Measurements from ENCODE around the gene RARRES1.

The RARRES1 gene

GRCh38 chr3:158765518-158766205 is 33.4 kb upstream of the RARRES1 start:
- no peak for DNase-seq

GRCh38 chr3:158763421-158763820 is 31.2 kb upstream of the RARRES1 start:
- no peak for DNase-seq

GRCh38 chr3:158762701-158763100 is 30.4 kb upstream of the RARRES1 start:
- DNase-seq: no peak

- no peak for DNase-seq
Measured at GRCh38 chr3:158761350-158761749, 29.1 kb upstream of the RARRES1 start.

GRCh38 chr3:158755421-158755820 is 23.2 kb upstream of the RARRES1 start:
- DNase-seq: no peak

GRCh38 chr3:158753854-158754253 is 21.6 kb upstream of the RARRES1 start:
- peak in 3 of 4 experiments; percentile 44 to 46 (median 45) for DNase-seq

GRCh38 chr3:158751316-158751715 is 19.1 kb upstream of the RARRES1 start:
- DNase-seq: no peak

GRCh38 chr3:158750016-158750415 is 17.8 kb upstream of the RARRES1 start:
- DNase-seq: no peak

GRCh38 chr3:158749526-158749925 is 17.3 kb upstream of the RARRES1 start:
- no peak for DNase-seq

- peak; percentile 96 to 98 (median 97) for DNase-seq
Measured at GRCh38 chr3:158748237-158748828, 16.1 kb upstream of the RARRES1 start.

GRCh38 chr3:158747417-158747816 is 15.2 kb upstream of the RARRES1 start:
- DNase-seq: no peak

- DNase-seq: peak in 3 of 4 experiments; percentile 32 to 39 (median 32)
Measured at GRCh38 chr3:158745551-158745950, 13.3 kb upstream of the RARRES1 start.

- no peak for DNase-seq
Measured at GRCh38 chr3:158744567-158745288, 12.5 kb upstream of the RARRES1 start.

GRCh38 chr3:158743664-158744566 is 11.7 kb upstream of the RARRES1 start:
- no peak for DNase-seq

GRCh38 chr3:158742871-158743663 is 10.8 kb upstream of the RARRES1 start:
- no peak for DNase-seq

GRCh38 chr3:158739661-158740060 is 7.4 kb upstream of the RARRES1 start:
- no peak for DNase-seq

GRCh38 chr3:158739078-158739477 is 6.8 kb upstream of the RARRES1 start:
- DNase-seq: peak in 1 of 4 experiments; percentile 22

- no peak for DNase-seq
Measured at GRCh38 chr3:158738653-158739052, 6.4 kb upstream of the RARRES1 start.

GRCh38 chr3:158737976-158738615 is 5.8 kb upstream of the RARRES1 start:
- DNase-seq: no peak

- no peak for DNase-seq
Measured at GRCh38 chr3:158737410-158737809, 5.2 kb upstream of the RARRES1 start.

GRCh38 chr3:158735296-158736033 is 3.2 kb upstream of the RARRES1 start:
- DNase-seq: no peak
